HUES64 (cell line): ENCODE results near the gene RNF126.
"Not testable (repeated sequence)": the region's sequence is repeated elsewhere in the genome, so short reads cannot be mapped to it uniquely, and the experiment has no call there.

Experiments
- H3K27ac ChIP-seq: 2 replicates; pipeline ENCODE4 v1.7.0; 2013; ENCODE audit warnings: low read depth, low read length, inconsistent platforms
- H3K27me3 ChIP-seq: 2 replicates; pipeline ENCODE4 v1.6.1; 2013; ENCODE audit warnings: mild to moderate bottlenecking, low read length; ENCODE audit not compliant: insufficient read depth
- H3K36me3 ChIP-seq: 2 replicates; pipeline ENCODE4 v1.6.1; 2013; ENCODE audit warnings: mild to moderate bottlenecking, low read length; ENCODE audit not compliant: insufficient read depth
- H3K4me1 ChIP-seq: 2 replicates; pipeline ENCODE4 v1.6.1; 2013; ENCODE audit warnings: mild to moderate bottlenecking, low read length, moderate library complexity; ENCODE audit not compliant: insufficient read depth
- H3K4me3 ChIP-seq: 2 replicates; pipeline ENCODE4 v1.5.1; 2013; ENCODE audit warnings: mild to moderate bottlenecking, low read length, moderate library complexity
- H3K9ac ChIP-seq: 2 replicates; pipeline ENCODE4 v1.6.1; 2013; ENCODE audit warnings: mild to moderate bottlenecking, low read depth, low read length
- H3K9me3 ChIP-seq: 2 replicates; pipeline ENCODE4 v1.6.1; 2013; ENCODE audit warnings: low read depth, low read length; ENCODE audit not compliant: insufficient read depth
- WGBS: fragments of 150-250, 120-280 bp; methylation state at CpG from one replicate; pipeline ENCODE4 v1.1.7; 2013; ENCODE audit warnings: missing lambda C conversion rate; 5-methylcytosine and 5-hydroxymethylcytosine counted together

RNF126 gene

DNA sequence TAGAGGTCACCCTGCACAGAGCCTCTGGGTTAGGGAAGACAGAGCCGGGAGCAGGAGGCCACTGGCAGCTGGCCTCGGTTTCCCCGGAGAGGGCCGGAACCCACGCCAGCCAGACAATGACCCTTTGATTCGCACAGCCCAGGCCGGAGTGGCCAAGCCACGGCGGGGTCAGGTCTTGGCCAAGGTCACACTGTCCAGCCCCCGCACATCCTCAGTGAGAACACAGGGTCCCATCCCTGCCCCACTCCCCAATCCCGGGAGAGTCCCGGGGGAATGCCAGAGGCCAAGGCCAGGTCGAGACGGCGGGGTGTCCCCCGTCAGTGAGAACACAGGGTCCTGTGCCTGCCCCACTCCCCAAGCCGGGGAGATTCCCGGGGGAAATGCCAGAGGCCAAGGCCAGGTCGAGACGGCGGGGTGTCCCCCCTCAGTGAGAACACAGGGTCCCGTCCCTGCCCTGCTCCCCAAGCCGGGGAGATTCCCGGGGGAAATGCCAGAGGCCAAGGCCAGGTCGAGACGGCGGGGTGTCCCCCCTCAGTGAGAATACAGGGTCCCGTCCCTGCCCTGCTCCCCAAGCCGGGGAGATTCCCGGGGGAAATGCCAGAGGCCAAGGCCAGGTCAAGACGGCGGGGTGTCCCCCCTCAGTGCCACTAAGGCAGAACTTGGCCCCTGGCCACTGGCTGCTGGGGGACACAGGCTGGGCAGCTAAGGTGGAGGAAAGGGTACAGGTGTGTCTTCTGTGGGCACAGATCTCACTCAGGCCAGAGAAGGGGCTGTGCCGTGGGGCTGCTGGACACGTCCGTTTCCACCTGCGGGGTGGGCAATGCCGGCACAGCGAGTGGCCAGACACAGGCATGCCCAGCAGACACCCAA is 11.5 kb upstream of the RNF126 start:
- 90% methylated on average over 38 of the region's 38 CpGs for WGBS
- no peak overlapping the region for H3K9ac ChIP-seq

DNA sequence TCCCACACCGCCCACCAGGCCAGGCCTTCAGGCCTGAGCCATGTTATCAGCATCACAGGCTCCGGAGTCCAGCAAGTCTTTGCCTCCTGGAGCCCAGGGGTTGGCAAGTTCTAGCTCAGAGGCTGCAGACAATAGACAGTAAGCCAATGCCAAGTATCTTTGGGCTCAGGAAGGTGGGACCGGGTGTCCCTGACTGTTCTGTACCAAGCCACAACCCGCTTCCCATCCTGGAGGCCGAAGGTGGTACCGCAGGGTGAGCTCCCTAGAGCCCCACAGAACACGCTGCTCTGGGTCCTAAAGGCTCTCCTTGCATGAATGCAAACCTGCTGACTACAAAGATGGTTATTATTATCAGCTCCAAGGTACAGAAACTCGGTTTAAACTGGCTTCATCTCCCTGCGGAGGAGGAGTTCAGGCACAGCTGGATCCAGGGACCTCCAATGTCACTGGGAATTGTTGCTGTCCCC is 7.6 kb upstream of the RNF126 start:
- 75% methylated on average over 9 of the region's 9 CpGs for WGBS
- Histone ChIP-seq H3K9ac (no peak overlapping the region), H3K27ac (no peak overlapping the region), H3K9me3 (0 out of 2 replicates have a peak, but pooled peaks cover 3% of the 10 kb centered on the region), H3K4me3 (no peak overlapping the region), H3K4me1 (no peaks in the 10 kb centered on the region), H3K36me3 (no peaks in the 10 kb centered on the region), H3K27me3 (peaks cover 7% of the 10 kb centered on the region)

More for the DNA sequence above, 11.5 kb upstream of the RNF126 start:
- H3K27ac ChIP-seq: no peak overlapping the region
- no peak overlapping the region for H3K4me3 ChIP-seq
- H3K27me3 ChIP-seq: peaks cover 19% of the 10 kb centered on the region
- H3K36me3 ChIP-seq: no peaks in the 10 kb centered on the region
- H3K9me3 ChIP-seq: no peaks in the 10 kb centered on the region
- no peaks in the 10 kb centered on the region for H3K4me1 ChIP-seq

GRCh38 chr19:668675-669434 is 5.8 kb upstream of the RNF126 start:
- H3K36me3 ChIP-seq, H3K4me3 ChIP-seq: not testable (repeated sequence)
- 78% methylated on average over 10 of the region's 12 CpGs for WGBS

GRCh38 chr19:666985-667573 is 4.1 kb upstream of the RNF126 start:
- not testable (repeated sequence) for H3K4me3 ChIP-seq, H3K4me1 ChIP-seq, H3K9ac ChIP-seq, H3K36me3 ChIP-seq, H3K27me3 ChIP-seq, H3K9me3 ChIP-seq, H3K27ac ChIP-seq
- WGBS: 89% methylated on average over 38 of the region's 38 CpGs

More at GRCh38 chr19:668675-669434, 5.8 kb upstream of the RNF126 start:
- H3K4me1 ChIP-seq, H3K9me3 ChIP-seq, H3K9ac ChIP-seq, H3K27me3 ChIP-seq, H3K27ac ChIP-seq: not testable (repeated sequence)

- Histone ChIP-seq H3K9me3 (0 out of 2 replicates have a peak, but pooled peaks cover 3% of the 10 kb centered on the region), H3K9ac (no peak overlapping the region), H3K27me3 (no peaks in the 10 kb centered on the region), H3K27ac (no peak overlapping the region), H3K4me1 (peaks cover 3% of the 10 kb centered on the region; the same call in 1 of the 2 replicates), H3K36me3 (no peaks in the 10 kb centered on the region), H3K4me3 (no peak overlapping the region)
- 19% methylated on average over 24 of the region's 24 CpGs for WGBS
These were observed 2.0 kb upstream of the RNF126 start for GRCh38 chr19:664913-665443.

DNA sequence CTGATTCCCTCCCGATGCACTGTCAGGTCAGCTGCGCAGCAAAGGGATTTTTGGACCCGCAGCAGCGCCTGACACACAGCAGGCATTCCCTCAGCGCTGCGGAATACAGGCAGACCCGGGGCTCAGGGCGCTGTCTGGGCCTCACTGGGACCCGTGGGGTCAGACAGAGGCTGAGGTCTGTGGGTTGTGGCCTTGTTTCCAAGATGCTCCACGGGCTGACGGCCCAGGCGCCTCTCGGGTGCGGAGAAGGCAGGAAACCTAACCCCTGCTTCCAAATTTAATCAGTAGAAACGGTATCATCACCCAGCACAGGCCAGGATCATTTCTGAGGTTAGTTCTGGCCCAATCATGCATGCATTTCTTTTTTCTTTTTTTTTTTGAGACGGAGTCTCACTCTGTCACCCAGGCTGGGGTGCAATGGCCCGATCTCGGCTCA is 686 bp upstream of the RNF126 start:
- WGBS: 80% methylated on average over 18 of the region's 18 CpGs
- H3K27me3 ChIP-seq: no peaks in the 10 kb centered on the region
- 0 out of 2 replicates have a peak, but pooled peaks cover 3% of the 10 kb centered on the region for H3K9me3 ChIP-seq
- peak overlapping the region; percentile 60 for H3K4me3 ChIP-seq
- H3K4me1 ChIP-seq: peaks cover 3% of the 10 kb centered on the region; the same call in 1 of the 2 replicates
- 0 out of 2 replicates have a peak, but pooled peaks cover 2% of the 10 kb centered on the region for H3K36me3 ChIP-seq
- 0 out of 2 replicates have a peak overlapping the region, but pooled peaks have one; percentile 10 for H3K27ac ChIP-seq
- H3K9ac ChIP-seq: no peak overlapping the region; the same call in 1 of the 2 replicates

- H3K36me3 ChIP-seq: 0 out of 2 replicates have a peak, but pooled peaks cover 7% of the 10 kb centered on the region
- H3K9ac ChIP-seq: peak overlapping the region; percentile 96
- WGBS: under 1% methylated on average over 81 of the region's 81 CpGs
- peak overlapping the region; percentile 85 for H3K27ac ChIP-seq
- peaks cover 3% of the 10 kb centered on the region; the same call in 1 of the 2 replicates for H3K4me1 ChIP-seq
- peak overlapping the region; percentile 93 for H3K4me3 ChIP-seq
- H3K27me3 ChIP-seq: no peaks in the 10 kb centered on the region
- H3K9me3 ChIP-seq: no peaks in the 10 kb centered on the region
These were observed 630 bp downstream of the RNF126 start for GRCh38 chr19:662207-662961.

DNA sequence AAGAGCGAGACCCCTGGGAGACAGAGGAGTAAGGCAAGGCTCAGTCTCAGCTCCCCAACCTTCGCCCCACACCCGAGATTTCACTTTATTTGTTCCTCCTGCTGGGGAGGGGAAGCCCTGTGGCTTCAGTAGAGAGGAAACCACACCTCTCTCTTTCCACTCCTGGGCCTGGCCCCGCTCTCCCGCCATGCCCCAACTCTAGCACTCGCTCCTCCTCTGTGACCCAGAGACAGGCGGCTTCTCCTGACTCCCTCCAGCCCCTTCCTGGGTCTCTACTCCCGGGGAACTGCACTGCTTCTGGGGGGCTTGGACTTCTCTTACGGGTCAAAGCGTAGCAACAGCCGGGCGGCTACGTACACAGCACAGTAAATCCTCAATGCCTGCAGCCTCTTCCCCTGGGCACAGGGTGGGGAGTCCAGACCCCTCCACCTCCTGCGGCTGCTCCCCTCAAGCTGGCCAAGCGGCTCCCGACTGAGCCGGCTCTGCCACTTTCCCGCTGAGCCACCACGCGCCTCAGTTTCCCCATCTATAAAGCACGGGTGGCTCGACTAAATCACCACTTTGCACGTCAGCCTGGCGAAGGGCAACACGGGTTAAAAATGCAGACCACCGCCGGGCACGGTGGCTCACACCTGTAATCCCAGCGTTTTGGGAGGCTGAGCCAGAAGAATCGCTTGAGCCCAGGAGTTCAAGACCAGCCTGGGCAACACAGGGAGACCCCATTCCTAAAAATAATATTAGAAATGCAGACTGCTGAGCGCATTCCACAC is 1.4 kb downstream of the RNF126 start:
- no peaks in the 10 kb centered on the region for H3K27me3 ChIP-seq
- WGBS: 46% methylated on average over 31 of the region's 31 CpGs
- peak overlapping the region; percentile 96 for H3K9ac ChIP-seq
- H3K9me3 ChIP-seq: no peaks in the 10 kb centered on the region
- peaks cover 3% of the 10 kb centered on the region; the same call in 1 of the 2 replicates for H3K4me1 ChIP-seq
- H3K27ac ChIP-seq: peak overlapping the region; percentile 85
- peak overlapping the region; percentile 93 for H3K4me3 ChIP-seq
- H3K36me3 ChIP-seq: 0 out of 2 replicates have a peak, but pooled peaks cover 8% of the 10 kb centered on the region

DNA sequence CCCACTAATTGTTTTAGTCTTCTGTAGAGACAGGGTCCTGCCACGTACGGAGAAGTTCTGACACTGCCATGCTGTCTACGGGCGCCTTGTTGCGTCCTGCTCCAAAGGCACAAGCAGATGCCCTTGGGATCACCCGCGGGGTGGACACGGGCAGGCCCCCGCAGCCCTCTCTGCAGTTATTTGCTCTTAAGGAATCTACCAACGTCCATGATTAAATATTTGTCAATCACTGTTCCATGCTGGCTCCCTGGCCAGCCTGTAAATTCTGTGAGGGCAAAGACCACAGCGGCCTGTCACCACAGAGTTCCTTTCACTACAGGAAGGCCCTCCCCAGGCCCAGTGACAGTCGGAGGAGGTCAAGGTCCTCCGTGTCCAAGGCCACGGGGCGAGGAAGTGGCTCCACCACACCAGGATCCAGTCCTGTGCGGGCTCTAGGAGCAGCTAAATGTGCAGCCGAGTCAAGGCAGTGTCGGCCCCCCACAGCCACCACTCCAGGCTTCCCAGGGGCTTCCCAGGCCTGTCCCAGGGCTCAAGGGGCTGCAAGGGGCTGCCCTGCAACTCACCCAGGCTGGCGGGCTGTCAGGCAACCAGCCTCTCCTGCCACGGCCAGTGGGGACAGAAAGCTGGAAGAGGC is 2.1 kb downstream of the RNF126 start:
- H3K9me3 ChIP-seq: no peaks in the 10 kb centered on the region
- 0 out of 2 replicates have a peak, but pooled peaks cover 8% of the 10 kb centered on the region for H3K36me3 ChIP-seq
- H3K9ac ChIP-seq: peak overlapping the region; percentile 96
- 88% methylated on average over 20 of the region's 20 CpGs for WGBS
- peaks cover 3% of the 10 kb centered on the region; the same call in 1 of the 2 replicates for H3K4me1 ChIP-seq
- H3K27ac ChIP-seq: peak overlapping the region; percentile 49; the same call in 1 of the 2 replicates
- H3K4me3 ChIP-seq: peak overlapping the region; percentile 93
- H3K27me3 ChIP-seq: no peaks in the 10 kb centered on the region
